Fibroblast of mammary gland (primary cell): ENCODE results near the gene CHAF1A.
A peak's percentile ranks its signal among the peaks of the same experiment; 100 is the strongest.

Source experiments
- DNase-seq: peaks from one replicate; pipeline ENCODE4 v3.0.0-alpha.2; 2010; ENCODE audit warnings: low read depth
- H3K4me3 ChIP-seq: 2 replicates; pipeline ENCODE4 v1.5.1; 2011; ENCODE audit warnings: low read depth, mild to moderate bottlenecking, low read length, moderate library complexity; ENCODE audit not compliant: control insufficient read depth
- TF ChIP-seq, protein P1 (sequence below): conservative IDR thresholded peaks from 2 replicates; pipeline ENCODE4 v1.5.1; 2011; ENCODE audit warnings: low read depth, low read length, inconsistent platforms; ENCODE audit not compliant: control insufficient read depth, insufficient read depth

CHAF1A gene

DNA sequence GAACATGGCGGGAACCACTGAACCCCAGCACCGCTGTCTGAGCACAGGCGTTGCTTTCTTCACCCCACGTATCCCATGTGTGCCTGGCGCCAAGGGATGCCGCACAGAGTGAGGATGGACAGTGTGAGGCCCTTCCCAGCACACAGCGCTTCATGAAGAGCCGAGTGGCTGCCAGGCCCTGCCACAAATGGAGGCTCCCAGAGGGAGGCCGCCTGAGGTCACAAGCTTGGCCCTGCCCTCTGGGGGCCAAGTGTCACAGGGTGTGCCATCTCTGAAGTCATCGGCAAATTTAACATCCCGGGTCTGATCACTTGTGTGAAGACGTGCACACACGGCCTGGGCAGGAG is 34.7 kb upstream of the CHAF1A start:
- DNase-seq, result no peak
- TF ChIP-seq, protein P1, sequence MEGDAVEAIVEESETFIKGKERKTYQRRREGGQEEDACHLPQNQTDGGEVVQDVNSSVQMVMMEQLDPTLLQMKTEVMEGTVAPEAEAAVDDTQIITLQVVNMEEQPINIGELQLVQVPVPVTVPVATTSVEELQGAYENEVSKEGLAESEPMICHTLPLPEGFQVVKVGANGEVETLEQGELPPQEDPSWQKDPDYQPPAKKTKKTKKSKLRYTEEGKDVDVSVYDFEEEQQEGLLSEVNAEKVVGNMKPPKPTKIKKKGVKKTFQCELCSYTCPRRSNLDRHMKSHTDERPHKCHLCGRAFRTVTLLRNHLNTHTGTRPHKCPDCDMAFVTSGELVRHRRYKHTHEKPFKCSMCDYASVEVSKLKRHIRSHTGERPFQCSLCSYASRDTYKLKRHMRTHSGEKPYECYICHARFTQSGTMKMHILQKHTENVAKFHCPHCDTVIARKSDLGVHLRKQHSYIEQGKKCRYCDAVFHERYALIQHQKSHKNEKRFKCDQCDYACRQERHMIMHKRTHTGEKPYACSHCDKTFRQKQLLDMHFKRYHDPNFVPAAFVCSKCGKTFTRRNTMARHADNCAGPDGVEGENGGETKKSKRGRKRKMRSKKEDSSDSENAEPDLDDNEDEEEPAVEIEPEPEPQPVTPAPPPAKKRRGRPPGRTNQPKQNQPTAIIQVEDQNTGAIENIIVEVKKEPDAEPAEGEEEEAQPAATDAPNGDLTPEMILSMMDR, result no peak
- H3K4me3 ChIP-seq, result no peak overlapping the region

DNA sequence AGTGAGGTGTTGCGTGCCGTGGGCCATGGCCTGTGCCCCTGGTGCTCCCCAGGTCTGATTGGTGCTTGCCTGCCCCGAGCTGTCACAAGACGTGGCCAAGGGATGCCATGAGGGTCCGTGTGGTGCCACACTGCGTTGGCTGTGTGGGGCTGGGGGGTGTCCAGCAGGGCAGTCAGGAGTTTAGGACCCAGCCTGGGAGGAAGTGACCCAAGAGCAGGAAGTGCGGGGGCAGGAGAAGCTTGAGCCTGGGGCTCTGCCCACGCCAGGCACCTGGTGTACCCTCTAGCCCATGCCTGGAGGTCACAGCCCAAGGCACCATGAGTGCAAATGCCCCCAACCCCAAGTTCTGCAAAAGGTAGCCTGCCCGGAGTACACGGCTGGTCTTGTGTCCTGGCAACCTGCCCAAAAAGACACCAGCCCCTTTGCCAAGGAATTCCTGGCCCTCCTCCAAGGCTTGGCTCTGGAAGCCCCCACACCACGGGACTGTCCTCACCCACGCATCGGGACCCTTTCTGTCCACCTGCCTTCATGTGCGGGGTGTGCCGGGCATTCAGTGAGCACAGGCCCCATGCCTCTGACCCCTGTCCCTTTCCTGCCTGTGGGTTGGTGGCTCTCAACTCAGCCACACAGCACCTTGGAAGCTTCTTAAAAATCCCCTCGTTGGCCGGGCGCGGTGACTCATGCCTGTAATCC is 34.2 kb upstream of the CHAF1A start:
- peak; percentile 27 for DNase-seq
- H3K4me3 ChIP-seq, result no peak overlapping the region
- TF ChIP-seq, protein P1, result no peak

DNA sequence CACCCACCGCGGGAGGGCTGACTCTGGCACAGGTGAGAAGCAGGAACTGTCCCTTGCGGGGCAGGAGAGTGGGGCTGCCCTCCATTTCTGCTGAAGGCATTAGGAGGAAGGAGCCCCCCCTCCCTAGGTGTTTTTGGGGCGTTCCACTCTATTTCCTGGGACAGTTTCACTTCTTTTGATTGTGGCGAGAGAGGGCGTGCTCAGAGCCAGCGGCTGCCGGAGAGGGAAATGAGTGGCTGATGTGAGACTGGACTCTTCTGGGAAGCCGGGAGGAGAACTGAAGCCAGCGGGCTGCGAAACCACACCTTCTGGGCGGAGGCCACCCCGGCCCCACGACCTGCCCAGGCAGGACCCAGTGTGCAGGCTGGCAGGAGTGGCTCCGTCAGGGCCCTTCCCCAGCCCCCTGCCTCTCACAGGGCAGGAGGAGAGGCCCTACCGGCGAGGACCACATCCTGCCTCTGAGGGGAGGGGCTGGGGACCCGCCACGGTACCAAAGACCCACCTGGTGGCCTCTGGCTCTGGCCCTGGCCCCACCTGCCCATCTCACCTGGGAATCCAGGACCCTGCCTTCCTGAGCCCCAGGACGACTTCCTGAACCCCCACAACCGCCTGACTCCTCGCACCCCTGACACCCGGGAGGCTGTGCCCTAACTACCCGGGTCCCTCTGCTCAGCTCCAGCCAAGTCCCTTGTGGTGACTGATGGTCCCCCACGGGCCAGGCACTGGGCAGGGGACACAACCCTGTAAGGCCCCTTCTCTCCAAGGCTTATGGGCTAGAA is 33.1 kb upstream of the CHAF1A start:
- no peak overlapping the region for H3K4me3 ChIP-seq
- peak; percentile 47 for DNase-seq
- TF ChIP-seq, protein P1, result no peak

DNA sequence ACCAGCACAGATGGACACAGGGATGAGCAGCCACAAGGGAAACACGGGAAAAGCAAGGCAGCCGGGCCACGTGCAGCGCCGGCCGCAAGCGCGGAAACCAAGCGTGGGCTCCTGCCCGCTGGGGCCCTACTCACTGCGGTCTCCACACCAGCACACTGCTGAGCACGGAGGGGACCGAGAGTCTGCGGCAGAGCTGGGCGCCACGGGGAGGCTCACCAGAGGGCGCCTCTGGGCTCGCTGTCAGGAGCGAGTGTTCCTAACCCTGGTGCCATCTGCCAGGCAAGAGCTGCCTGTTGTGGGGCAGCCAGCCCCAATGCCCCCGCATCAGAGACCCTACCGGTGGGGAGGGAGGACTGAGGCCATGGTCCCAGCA is 32.6 kb upstream of the CHAF1A start:
- H3K4me3 ChIP-seq, result no peak overlapping the region
- DNase-seq, result peak; percentile 59
- TF ChIP-seq, protein P1, result peak; percentile 44

DNA sequence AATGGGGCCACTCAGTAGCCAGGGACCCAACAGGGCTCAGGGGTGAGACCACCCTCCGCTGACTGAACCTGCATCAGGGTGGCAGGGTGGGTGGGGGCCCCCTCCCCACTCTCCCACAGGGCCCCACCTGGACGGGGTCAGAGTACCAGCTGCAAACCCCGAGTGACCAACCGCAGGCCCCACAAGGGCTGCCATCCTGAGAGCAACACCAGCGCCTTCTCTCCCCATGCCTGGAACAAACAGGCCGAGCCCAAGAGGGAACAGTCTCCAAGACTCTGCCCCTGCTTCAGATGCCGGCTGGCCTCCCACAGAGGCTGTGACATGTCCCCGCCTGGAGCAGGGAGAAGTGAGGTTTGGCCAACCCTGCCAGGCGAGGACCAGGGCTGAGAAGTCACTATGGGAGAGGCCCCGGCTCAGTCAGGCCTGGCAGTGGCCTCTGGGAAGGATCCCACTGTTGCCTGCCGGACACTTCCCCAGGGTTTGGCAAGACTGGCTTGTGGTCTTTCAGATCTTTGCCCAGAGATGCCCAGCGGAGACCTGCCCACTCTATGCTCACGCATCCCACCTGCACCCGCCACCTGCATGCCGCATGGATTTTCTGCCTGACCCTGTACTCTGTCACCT is 31.9 kb upstream of the CHAF1A start:
- no peak overlapping the region for H3K4me3 ChIP-seq
- TF ChIP-seq, protein P1, result no peak
- no peak for DNase-seq

DNA sequence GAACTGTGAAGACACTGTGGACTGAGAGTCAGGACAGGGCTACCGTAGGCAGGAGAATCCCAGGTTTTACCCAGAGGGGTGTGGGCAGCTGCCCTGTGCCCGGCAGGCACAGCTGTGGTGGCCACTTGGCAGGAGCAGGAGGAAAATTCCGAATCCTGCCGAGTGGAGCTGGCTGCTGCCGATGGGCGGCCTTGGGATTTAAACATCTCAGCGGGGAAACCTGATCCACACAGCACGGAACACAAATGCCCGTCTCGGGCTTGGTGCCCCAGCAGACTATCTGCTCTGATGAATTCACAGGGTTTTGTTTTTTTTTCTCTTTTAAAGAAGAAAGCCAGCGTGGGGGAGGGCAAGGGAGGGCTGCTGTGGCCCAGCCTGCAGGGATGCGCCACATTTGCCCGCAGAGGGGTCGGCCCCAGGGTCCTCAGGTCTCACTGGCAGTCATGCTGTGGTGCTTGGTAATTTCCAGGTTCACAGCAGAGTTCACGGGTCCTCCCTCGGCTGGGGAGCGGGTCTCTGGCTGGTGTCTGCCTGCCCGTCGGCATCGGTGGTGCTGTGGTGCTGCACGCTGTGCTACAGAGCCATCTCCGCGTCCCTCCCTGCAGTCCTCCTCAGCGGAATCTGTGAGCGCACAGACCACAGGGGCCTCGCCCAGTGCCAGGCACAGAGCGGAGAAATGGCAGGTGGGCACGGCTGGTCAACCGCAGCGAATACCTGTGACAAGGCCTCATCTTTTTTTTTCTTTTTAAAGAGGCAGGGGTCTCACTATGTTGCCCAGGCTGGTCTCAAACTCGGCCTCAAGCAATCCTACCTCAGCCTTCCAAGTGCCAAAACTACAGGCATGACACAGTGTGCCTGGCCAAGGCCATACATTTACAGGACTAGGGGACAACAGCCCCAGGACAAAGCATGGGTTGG is 30.9 kb upstream of the CHAF1A start:
- no peak overlapping the region for H3K4me3 ChIP-seq

More for the DNA sequence above, 30.9 kb upstream of the CHAF1A start:
- no peak for DNase-seq
- TF ChIP-seq, protein P1, result no peak
